SK-N-MC (cell line): ENCODE results near the gene GJC2.

Experiments
- DNase-seq: peaks from one replicate; pipeline ENCODE4 v3.0.0-alpha.2; 2011; ENCODE audit warnings: low read depth, low spot score
- H3K27ac ChIP-seq: fragments of 200-600 bp; sonication (generic); 2 replicates; pipeline ENCODE4 v1.5.1; 2016; ENCODE audit warnings: mixed run types
- H3K36me3 ChIP-seq: fragments of 200-600 bp; sonication (generic); 2 replicates; pipeline ENCODE4 v1.6.1; 2017; ENCODE audit warnings: antibody characterized with exemption, low read length, mixed read lengths; ENCODE audit not compliant: insufficient read depth
- H3K4me3 ChIP-seq: fragments of 200-600 bp; sonication (generic); 2 replicates; pipeline ENCODE4 v1.5.1; 2016
- H3K9ac ChIP-seq: fragments of 200-600 bp; sonication (generic); 2 replicates; pipeline ENCODE4 v1.8.0; 2017; ENCODE audit warnings: mixed run types, mixed read lengths; ENCODE audit not compliant: insufficient read length
- H3K9me3 ChIP-seq: fragments of 200-600 bp; sonication (generic); 2 replicates; pipeline ENCODE4 v1.6.1; 2017; ENCODE audit warnings: low read depth, mild to moderate bottlenecking, antibody characterized with exemption, low read length, moderate library complexity, mixed read lengths
- EZH2 ChIP-seq: fragments of 200-600 bp; sonication (generic); IDR thresholded peaks from one replicate; pipeline ENCODE4 v1.6.1; 2017; ENCODE audit warnings: antibody characterized with exemption
- FOXP2 ChIP-seq: optimal IDR thresholded peaks from 2 replicates; pipeline ENCODE3; 2011; ENCODE audit warnings: mild to moderate bottlenecking, moderate library complexity; ENCODE audit not compliant: insufficient read depth; ENCODE audit errors: extremely low read length, control extremely low read depth
- POLR2AphosphoS5 ChIP-seq: IDR thresholded peaks from 2 replicates; pipeline ENCODE4 v1.6.1; 2012; ENCODE audit warnings: mild to moderate bottlenecking, low read depth, low read length, borderline replicate concordance

GJC2 gene

DNA sequence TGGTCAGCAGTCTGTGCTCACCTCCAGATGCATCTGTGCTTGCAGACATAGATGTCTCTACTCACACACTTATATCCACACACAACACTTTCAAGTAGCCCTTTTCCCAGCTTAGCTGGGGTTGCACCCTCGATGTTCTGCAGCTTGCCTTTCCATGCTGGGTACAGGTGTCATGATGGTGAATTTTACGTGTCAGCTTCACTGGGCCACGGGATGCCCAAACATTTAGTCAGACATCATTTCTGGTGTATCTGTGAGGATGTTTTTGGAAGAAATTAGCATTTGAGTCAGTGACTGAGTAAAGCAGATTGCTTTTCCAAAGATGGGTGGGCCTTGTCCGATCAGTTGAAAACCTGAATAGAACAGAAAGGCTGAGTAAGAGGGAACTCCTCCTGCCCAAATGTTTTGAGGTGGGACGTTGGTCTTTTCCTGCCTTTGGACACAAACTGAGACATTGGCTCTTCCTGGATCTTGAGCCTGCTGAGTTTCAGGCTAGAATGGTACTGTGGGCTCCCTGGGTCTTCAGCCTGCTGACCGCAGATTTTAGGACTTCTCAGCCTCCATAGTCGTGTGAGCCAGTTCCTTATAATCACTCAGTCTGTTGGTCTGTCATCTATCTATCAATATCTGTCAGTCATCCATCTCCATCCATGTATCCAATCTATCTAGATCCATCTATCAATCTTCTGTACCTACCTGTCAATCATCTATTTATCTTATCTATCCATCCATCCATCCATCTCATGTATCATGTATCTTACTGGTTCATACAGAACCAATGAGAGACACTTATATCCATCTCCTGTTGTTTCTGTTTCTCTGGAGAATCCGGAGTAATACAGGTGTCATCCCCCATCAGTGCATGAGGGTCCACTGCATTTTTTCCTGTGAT lies 45.4 kb downstream of the GJC2 start:
- H3K27ac ChIP-seq, result no peak overlapping the region
- DNase-seq, result no peak
- no peak for TF ChIP-seq EZH2
- TF ChIP-seq FOXP2, result no peak
- TF ChIP-seq POLR2AphosphoS5, result no peak
- H3K9ac ChIP-seq, result no peak overlapping the region
- no peak overlapping the region for H3K4me3 ChIP-seq
- no peaks in the 10 kb centered on the region; the same call in 1 of the 2 replicates for H3K9me3 ChIP-seq
- no peaks in the 10 kb centered on the region for H3K36me3 ChIP-seq

DNA sequence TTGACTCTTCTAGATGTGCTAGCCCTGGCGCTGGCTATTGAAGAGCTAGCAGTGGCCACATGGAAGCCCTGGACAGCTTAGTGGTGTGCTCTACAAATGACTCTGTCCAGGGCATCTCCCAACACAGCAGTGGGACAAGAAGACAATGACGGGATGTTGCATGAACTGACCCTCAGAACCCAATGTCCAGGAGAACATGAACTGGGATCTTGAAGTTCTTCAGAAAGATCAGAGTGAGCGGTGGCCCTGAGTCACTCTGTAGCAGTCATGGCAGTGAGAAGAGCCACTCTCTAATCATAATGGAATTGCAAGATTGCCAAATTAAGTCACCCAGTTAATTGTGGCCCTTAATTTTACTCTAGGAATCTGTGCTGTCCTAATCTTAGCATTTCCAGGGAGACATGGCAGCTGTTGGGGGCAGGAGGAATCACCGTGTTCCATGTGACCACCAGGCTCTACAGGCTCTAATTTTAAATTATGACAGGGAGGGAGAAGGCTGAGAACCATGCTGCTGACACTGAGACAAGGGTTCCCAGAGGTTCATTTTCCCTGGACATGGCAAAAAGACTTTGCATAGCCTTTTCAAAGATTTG lies 47.9 kb downstream of the GJC2 start:
- Histone ChIP-seq H3K9me3 (no peaks in the 10 kb centered on the region; the same call in 1 of the 2 replicates), H3K4me3 (no peak overlapping the region), H3K9ac (no peak overlapping the region), H3K27ac (no peak overlapping the region), H3K36me3 (no peaks in the 10 kb centered on the region)
- DNase-seq, result no peak
- TF ChIP-seq EZH2, result no peak
- no peak for TF ChIP-seq FOXP2
- TF ChIP-seq POLR2AphosphoS5, result no peak

DNA sequence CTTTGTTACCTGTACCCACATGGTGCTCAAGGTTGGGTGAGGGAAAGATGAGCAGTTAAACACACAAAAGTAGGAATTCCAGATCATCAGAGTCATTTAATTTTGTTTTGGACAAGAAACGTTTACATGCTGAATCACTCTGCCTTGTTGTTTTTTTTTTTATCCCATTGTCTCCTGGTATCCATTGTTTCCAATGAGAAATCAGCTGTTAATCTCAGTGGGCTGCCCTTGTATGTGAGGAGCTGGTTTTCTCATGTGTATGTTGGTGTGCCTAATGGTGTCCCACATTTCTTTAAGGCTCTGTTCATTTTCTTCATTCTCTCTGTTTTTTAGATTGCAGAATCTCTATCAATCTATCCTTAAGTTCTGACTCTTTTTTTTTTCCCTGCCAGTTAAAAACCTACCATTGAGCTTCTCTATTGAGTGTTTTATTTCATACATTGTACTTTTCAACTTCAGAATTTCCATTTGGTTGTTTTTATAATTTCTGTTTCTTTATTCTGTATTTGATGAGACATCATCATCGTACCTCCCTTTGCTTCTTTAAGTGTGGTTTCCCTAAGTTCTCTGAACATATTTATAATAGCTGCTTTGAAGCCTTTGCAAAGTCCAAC lies 49.4 kb downstream of the GJC2 start:
- DNase-seq, result no peak
- H3K9ac ChIP-seq, result no peak overlapping the region
- no peak overlapping the region for H3K27ac ChIP-seq
- TF ChIP-seq POLR2AphosphoS5, result no peak
- no peak for TF ChIP-seq FOXP2
- no peak for TF ChIP-seq EZH2
- no peak overlapping the region for H3K4me3 ChIP-seq
- H3K36me3 ChIP-seq, result no peaks in the 10 kb centered on the region
- no peaks in the 10 kb centered on the region; the same call in 1 of the 2 replicates for H3K9me3 ChIP-seq

DNA sequence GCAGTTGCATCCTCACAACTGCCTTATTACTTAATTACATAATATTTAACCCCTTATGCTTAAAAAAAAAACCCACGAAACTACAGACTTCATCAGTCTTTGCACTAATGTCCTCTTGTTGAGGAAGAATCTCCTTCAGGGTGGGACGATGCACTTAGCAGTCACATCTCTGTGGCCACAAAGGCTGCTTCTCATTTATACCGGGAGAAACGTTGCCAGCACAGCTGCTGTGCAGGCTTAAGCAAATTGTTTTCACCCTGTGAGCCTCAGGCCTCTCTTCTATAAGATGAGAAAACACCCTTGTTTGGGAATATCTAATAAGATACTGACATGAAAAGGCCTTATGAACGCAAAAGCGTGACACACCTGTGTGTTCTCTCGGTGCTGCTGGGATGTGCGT lies 55.2 kb downstream of the GJC2 start:
- Histone ChIP-seq H3K36me3 (no peaks in the 10 kb centered on the region), H3K4me3 (no peak overlapping the region), H3K27ac (no peak overlapping the region), H3K9ac (no peak overlapping the region), H3K9me3 (no peaks in the 10 kb centered on the region)
- DNase-seq, result no peak
- TF ChIP-seq FOXP2, result no peak
- TF ChIP-seq POLR2AphosphoS5, result no peak
- no peak for TF ChIP-seq EZH2

DNA sequence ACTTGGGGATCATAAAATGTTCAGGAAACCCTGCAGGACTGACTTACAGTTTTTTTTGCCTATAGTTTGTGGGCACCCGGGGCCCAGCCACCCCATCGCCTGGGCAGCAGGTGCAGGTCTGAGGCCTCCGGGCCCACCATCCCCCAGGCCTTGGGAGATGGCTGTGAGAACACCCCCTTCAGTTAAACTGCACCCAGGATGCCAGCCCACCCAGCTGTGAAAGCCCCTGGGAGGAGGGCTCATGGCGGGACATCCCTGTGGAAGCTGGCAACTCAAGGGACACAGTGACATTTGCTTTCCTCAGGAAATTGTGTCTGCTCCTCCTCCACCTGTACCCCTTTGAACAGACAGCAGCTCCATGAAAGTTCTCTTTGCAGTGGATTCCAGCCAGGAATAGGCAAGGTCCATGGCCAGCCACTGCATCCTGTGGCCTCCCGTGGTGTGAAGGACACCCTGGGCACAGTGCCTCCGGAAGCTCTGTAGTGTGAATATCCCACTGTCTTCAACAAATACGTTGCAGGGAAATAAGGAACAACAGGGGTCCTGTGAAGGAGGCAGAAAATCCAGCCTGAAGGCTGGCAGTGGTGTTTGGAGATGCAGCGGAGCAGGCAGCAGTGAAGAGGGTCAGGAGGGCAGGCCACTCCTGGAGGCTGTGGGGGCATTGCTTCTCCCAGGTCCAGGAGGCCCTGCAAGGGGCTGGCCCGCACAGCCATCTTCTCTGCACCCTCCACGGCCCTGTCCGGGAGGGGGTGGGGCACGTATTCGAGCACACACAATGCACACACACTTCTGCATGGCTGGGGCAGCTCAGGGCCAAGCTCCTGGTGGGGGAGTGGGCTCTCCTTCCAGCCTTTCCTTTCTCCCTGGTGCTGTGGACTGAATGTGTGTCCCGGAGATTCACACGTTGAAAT lies 56.1 kb downstream of the GJC2 start:
- no peak overlapping the region for H3K9ac ChIP-seq
- H3K27ac ChIP-seq, result no peak overlapping the region
- H3K9me3 ChIP-seq, result no peaks in the 10 kb centered on the region
- no peak overlapping the region for H3K4me3 ChIP-seq
- no peak for DNase-seq
- TF ChIP-seq FOXP2, result no peak
- TF ChIP-seq EZH2, result no peak
- TF ChIP-seq POLR2AphosphoS5, result no peak
- no peaks in the 10 kb centered on the region for H3K36me3 ChIP-seq

DNA sequence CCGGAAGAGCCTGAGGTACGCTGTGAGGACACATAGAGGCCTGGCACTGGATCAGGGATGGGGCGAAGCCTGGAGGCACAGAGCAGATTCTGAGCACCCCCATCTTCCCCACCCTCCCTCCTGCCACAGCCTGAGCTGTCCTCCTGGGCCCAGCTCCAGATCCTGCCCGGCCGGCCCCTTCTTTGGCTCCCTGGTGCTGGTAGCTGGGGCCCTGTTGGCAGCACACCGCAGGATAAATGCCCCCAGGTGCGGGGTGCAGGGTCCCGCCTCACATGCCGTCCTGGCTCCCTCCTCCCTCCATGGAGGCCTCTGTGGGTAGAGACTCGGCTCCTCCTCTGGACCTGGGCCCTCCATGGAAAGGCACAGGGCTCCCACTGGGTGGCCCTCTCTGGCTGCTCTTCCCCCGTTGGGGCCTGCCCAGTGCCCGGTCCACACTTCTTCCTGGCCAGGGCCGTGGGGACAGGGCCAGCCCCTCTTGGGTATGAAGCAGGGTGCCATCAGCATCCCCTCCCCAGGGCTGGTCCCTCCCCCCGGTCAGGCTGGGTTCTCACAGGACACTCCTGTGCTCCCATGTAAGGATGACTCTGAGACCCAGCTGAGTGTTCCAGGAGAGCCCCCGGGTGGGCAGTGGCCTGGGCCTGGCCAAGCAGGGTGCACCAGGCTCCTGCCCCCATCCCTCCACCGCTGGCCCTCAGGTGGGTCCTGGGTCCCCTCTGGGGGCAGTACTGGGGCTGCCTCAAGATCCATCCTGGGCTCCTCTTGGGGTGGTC lies 57.0 kb downstream of the GJC2 start:
- no peak for DNase-seq
- no peak overlapping the region for H3K9ac ChIP-seq
- H3K27ac ChIP-seq, result no peak overlapping the region
- TF ChIP-seq EZH2, result no peak
- no peak for TF ChIP-seq FOXP2
- no peak for TF ChIP-seq POLR2AphosphoS5
- no peak overlapping the region for H3K4me3 ChIP-seq
- no peaks in the 10 kb centered on the region for H3K36me3 ChIP-seq
- H3K9me3 ChIP-seq, result no peaks in the 10 kb centered on the region

DNA sequence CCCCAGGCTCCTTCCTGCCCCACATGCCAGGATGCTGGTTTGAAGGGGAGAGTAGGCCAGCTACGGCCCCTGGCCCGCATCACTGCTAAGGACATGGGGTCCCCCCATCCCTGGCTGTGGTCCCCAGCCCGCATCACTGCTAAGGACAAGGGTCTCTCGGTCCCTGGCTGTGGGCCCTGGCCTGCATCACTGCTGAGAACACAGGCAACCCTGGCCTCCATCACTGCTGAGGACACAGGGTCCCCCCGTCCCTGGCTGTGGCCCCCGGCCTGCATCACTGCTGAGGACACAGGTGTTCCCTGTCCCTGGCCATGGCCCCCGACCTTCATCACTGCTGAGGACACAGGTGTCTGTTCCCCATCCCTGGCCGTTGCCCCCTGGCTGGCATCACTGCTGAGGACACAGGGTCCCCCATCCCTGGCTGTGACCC lies 57.7 kb downstream of the GJC2 start:
- no peak overlapping the region for H3K27ac ChIP-seq
- no peak overlapping the region for H3K4me3 ChIP-seq

More for the DNA sequence above, 57.7 kb downstream of the GJC2 start:
- Histone ChIP-seq H3K36me3 (no peaks in the 10 kb centered on the region), H3K9ac (no peak overlapping the region), H3K9me3 (no peaks in the 10 kb centered on the region)
- no peak for TF ChIP-seq FOXP2
- no peak for TF ChIP-seq POLR2AphosphoS5
- TF ChIP-seq EZH2, result no peak
- DNase-seq, result no peak
